Endodermal cell (in vitro differentiated cells): ENCODE results near the gene TXNL1. TPM values are rescaled to one million over a fixed set of nuclear protein-coding genes. Genes with fewer than 3 reads are reported as not detected.

Source experiments
- DNase-seq: peaks from one replicate; pipeline ENCODE4 v3.0.0-alpha.2; 2017
- H3K27ac ChIP-seq: 2 replicates; pipeline ENCODE4 v1.5.1; 2013; ENCODE audit warnings: mild to moderate bottlenecking, low read depth, low read length, moderate library complexity
- H3K27me3 ChIP-seq: 2 replicates; pipeline ENCODE4 v1.6.1; 2013; ENCODE audit warnings: mild to moderate bottlenecking, low read length, moderate library complexity; ENCODE audit not compliant: insufficient read depth, control insufficient read depth, poor library complexity, severe bottlenecking
- H3K36me3 ChIP-seq: 2 replicates; pipeline ENCODE4 v1.7.0; 2013; ENCODE audit warnings: mild to moderate bottlenecking, low read length, moderate library complexity; ENCODE audit not compliant: control insufficient read depth, insufficient read depth
- H3K4me1 ChIP-seq: one replicate; pipeline ENCODE4 v1.7.0; 2013; ENCODE audit warnings: low read length; ENCODE audit not compliant: control insufficient read depth, insufficient read depth
- H3K4me3 ChIP-seq: 2 replicates; pipeline ENCODE4 v1.5.1; 2013; ENCODE audit warnings: mild to moderate bottlenecking, low read length, moderate library complexity
- H3K9ac ChIP-seq: 2 replicates; pipeline ENCODE4 v1.6.1; 2013; ENCODE audit warnings: mild to moderate bottlenecking, low read length, moderate library complexity; ENCODE audit not compliant: poor library complexity, severe bottlenecking; ENCODE audit errors: extremely low read depth
- H3K9me3 ChIP-seq: 2 replicates; pipeline ENCODE4 v1.6.1; 2013; ENCODE audit warnings: mild to moderate bottlenecking, low read length, moderate library complexity; ENCODE audit not compliant: control insufficient read depth
- H3K27ac Mint-ChIP-seq: 2 replicates; pipeline ENCODE4 v1.8.0; 2020; ENCODE audit warnings: mixed read lengths
- H3K27me3 Mint-ChIP-seq: 2 replicates; pipeline ENCODE4 v1.8.0; 2021; ENCODE audit warnings: mild to moderate bottlenecking, mixed read lengths; ENCODE audit not compliant: insufficient read depth
- H3K36me3 Mint-ChIP-seq: 2 replicates; pipeline ENCODE4 v1.8.0; 2020; ENCODE audit warnings: low read depth, mixed read lengths
- H3K4me1 Mint-ChIP-seq: 2 replicates; pipeline ENCODE4 v1.8.0; 2020; ENCODE audit warnings: mixed read lengths
- H3K4me3 Mint-ChIP-seq: 2 replicates; pipeline ENCODE4 v1.8.0; 2020; ENCODE audit warnings: mild to moderate bottlenecking, moderate library complexity, mixed read lengths
- H3K9me3 Mint-ChIP-seq: 2 replicates; pipeline ENCODE4 v1.8.0; 2020; ENCODE audit warnings: mild to moderate bottlenecking, mixed read lengths
- WGBS, 2 experiments: methylation state at CpG; one replicate each; pipeline versions ENCODE4 v1.1.5 to v1.1.7; 2013; ENCODE audit warnings: missing lambda C conversion rate in 2 of 2, mixed read lengths in 1 of 2; ENCODE audit not compliant: insufficient coverage in 1 of 2, insufficient read length in 1 of 2; 5-methylcytosine and 5-hydroxymethylcytosine counted together
- total RNA-seq, 2 donors: library from RNA; stranded (reverse); fragmentation: NEBNext Ultra II Directional in 1 of 2; extraction: Animal tissue kit (Norgen Biotek cat#: 25700) in 1 of 2; gene quantifications; 2 replicates in 1 of 2; 3 replicates in 1 of 2; pipeline ENCODE4 v1.2.1, GENCODE V29; 2021
- TF ChIP-seq, protein P1 (sequence below): fragments of 200-600 bp; sonication (generic); conservative IDR thresholded peaks from 2 replicates; pipeline ENCODE4 v1.5.0; 2021; ENCODE audit warnings: antibody characterized with exemption, mild to moderate bottlenecking

TXNL1 gene
- total RNA-seq, 2 donors from 2014 or later, result 69.6 to 77.0 TPM

DNA sequence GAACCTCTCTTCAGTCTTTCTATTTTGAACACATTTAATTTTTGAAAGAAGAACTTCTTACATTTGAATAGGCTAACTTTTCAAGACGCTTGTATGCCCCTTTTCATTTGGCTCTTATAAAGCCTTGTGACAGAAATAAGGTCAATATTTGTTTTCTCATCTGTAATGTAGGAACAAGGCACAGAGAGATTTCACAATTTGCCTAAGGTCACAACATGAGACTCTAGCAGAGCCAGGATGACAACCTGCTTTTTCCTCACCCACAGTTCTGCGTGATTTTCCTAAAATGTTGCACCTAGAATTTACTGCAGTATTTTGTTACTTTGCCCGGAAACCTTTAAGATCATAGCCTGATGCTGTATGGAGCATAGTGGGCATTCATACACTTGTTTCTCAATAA lies 67.4 kb downstream of the TXNL1 start:
- H3K4me1 ChIP-seq, result no peaks in the 10 kb centered on the region
- Mint-ChIP-seq H3K27ac (no peak overlapping the region), H3K27me3 (no peaks in the 10 kb centered on the region), H3K4me1 (no peaks in the 10 kb centered on the region), H3K36me3 (no peaks in the 10 kb centered on the region), H3K9me3 (peaks cover 2% of the 10 kb centered on the region), H3K4me3 (no peak overlapping the region)
- 95 to 100% methylated on average over 3 of the region's 3 CpGs for WGBS, 2 experiments
- H3K9me3 ChIP-seq, result no peaks in the 10 kb centered on the region
- no peak for DNase-seq
- H3K9ac ChIP-seq, result no peak overlapping the region
- no peaks in the 10 kb centered on the region for H3K27me3 ChIP-seq
- no peaks in the 10 kb centered on the region for H3K36me3 ChIP-seq
- H3K27ac ChIP-seq, result no peak overlapping the region
- TF ChIP-seq, protein P1, sequence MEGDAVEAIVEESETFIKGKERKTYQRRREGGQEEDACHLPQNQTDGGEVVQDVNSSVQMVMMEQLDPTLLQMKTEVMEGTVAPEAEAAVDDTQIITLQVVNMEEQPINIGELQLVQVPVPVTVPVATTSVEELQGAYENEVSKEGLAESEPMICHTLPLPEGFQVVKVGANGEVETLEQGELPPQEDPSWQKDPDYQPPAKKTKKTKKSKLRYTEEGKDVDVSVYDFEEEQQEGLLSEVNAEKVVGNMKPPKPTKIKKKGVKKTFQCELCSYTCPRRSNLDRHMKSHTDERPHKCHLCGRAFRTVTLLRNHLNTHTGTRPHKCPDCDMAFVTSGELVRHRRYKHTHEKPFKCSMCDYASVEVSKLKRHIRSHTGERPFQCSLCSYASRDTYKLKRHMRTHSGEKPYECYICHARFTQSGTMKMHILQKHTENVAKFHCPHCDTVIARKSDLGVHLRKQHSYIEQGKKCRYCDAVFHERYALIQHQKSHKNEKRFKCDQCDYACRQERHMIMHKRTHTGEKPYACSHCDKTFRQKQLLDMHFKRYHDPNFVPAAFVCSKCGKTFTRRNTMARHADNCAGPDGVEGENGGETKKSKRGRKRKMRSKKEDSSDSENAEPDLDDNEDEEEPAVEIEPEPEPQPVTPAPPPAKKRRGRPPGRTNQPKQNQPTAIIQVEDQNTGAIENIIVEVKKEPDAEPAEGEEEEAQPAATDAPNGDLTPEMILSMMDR, result no peak
- no peak overlapping the region for H3K4me3 ChIP-seq

DNA sequence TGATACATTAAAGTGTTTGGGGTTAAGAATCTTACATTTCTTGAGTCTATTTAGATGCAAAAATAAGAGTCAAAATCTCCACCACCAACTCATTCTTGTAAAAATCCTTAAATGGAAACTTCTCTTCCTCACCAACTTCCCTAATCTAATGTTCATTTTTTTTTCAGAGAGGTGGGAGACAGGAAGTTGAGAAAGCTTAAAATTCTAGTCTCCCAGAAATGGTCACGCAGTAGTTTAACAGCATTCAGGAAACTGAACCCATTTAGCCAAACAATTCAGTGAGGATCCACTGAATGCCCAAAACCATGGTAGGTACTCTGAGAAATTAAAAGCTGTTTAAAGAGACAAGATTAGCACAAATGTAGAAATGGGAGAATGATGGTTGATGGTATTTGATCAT lies 69.0 kb downstream of the TXNL1 start:
- TF ChIP-seq, protein P1, result no peak
- Histone ChIP-seq H3K4me3 (no peak overlapping the region), H3K4me1 (no peaks in the 10 kb centered on the region), H3K27me3 (no peaks in the 10 kb centered on the region), H3K36me3 (no peaks in the 10 kb centered on the region), H3K9me3 (no peaks in the 10 kb centered on the region), H3K9ac (no peak overlapping the region), H3K27ac (no peak overlapping the region)
- no peaks in the 10 kb centered on the region for H3K27me3 Mint-ChIP-seq
- H3K27ac Mint-ChIP-seq, result no peak overlapping the region
- WGBS, 2 experiments, result 91 to 95% methylated on average over 1 of the region's 1 CpG
- no peak overlapping the region for H3K4me3 Mint-ChIP-seq
- DNase-seq, result no peak
- H3K4me1 Mint-ChIP-seq, result no peaks in the 10 kb centered on the region
- no peaks in the 10 kb centered on the region for H3K36me3 Mint-ChIP-seq
- peaks cover 2% of the 10 kb centered on the region for H3K9me3 Mint-ChIP-seq

DNA sequence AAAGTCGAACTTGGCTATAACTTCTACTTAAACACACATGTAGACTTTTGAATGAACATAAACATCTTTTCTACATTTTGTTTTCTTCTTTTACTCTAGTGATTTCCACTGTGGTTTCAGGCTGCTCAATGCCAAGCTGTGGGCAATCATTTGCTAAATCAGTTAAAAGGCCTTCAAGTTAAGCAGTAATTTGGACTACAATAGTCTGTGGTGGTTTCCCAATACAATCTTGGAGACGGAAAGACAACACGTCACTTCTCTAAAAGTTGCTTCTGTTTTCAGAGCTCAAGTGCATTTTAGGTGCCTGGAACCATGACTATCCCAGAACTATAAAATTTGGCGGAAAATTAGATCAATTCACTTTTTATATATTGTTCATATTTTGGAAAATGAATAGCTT lies 69.4 kb downstream of the TXNL1 start:
- Mint-ChIP-seq H3K4me1 (no peaks in the 10 kb centered on the region), H3K4me3 (no peak overlapping the region), H3K27me3 (no peaks in the 10 kb centered on the region), H3K36me3 (no peaks in the 10 kb centered on the region), H3K27ac (no peak overlapping the region), H3K9me3 (peaks cover 2% of the 10 kb centered on the region)
- Histone ChIP-seq H3K4me1 (no peaks in the 10 kb centered on the region), H3K36me3 (no peaks in the 10 kb centered on the region), H3K9ac (no peak overlapping the region), H3K27me3 (no peaks in the 10 kb centered on the region), H3K4me3 (no peak overlapping the region), H3K9me3 (no peaks in the 10 kb centered on the region), H3K27ac (no peak overlapping the region)
- TF ChIP-seq, protein P1, result no peak
- no peak for DNase-seq
- WGBS, 2 experiments, result 85 to 90% methylated on average over 3 to 4 of the region's 4 CpGs
